ENCODE data around the gene BAG3. TPM values are rescaled to one million over a fixed set of nuclear protein-coding genes. Genes with fewer than 3 reads are reported as not detected.
"Not testable (repeated sequence)": the region's sequence is repeated elsewhere in the genome, so short reads cannot be mapped to it uniquely, and the experiment has no call there.

The BAG3 gene
- total RNA-seq, 4 donors from 2014 or later = 23.8 to 38.4 (median 32.0) TPM

- Histone ChIP-seq H3K27me3 (no peaks in the 10 kb centered on the region), H3K27ac (no peak overlapping the region), H3K36me3 (no peaks in the 10 kb centered on the region), H3K9me3 (no peaks in the 10 kb centered on the region), H3K4me1 (peaks cover 0 to 6% (median 0%) of the 10 kb centered on the region in 4 donors), H3K4me3 (no peak overlapping the region)
- DNase-seq (ENCODE audit: low spot score in 2 of 2) = no peak
- TF ChIP-seq CTCF (IDR thresholded peaks at IDR 0.05) = no peak
- no peak for TF ChIP-seq EP300 (IDR thresholded peaks at IDR 0.05)
- TF ChIP-seq POLR2A (IDR thresholded peaks at IDR 0.05) = no peak
- 74 to 76% methylated on average over 7 of the region's 7 CpGs for WGBS, 2 donors
Measured at GRCh38 chr10:119706521-119707278, 55.5 kb downstream of the BAG3 start.

- 80 to 83% methylated on average over 5 of the region's 5 CpGs for WGBS, 2 donors
- DNase-seq (ENCODE audit: low spot score in 2 of 2); H3K9me3 ChIP-seq; H3K4me1 ChIP-seq; H3K4me3 ChIP-seq; H3K36me3 ChIP-seq; H3K27ac ChIP-seq; H3K27me3 ChIP-seq: not testable (repeated sequence)
Measured at GRCh38 chr10:119707331-119707730, 56.2 kb downstream of the BAG3 start.

- H3K9me3 ChIP-seq; DNase-seq (ENCODE audit: low spot score in 2 of 2); H3K36me3 ChIP-seq; H3K27ac ChIP-seq; H3K4me3 ChIP-seq; H3K27me3 ChIP-seq: not testable (repeated sequence)
- 80 to 91% methylated on average over 1 of the region's 1 CpG for WGBS, 2 donors
- peaks cover 0 to 10% (median under 1%) of the 10 kb centered on the region in 4 donors for H3K4me1 ChIP-seq
Measured at GRCh38 chr10:119710935-119711334, 59.8 kb downstream of the BAG3 start.

- Histone ChIP-seq H3K4me1 (peaks cover 0 to 19% (median 5%) of the 10 kb centered on the region in 4 donors), H3K9me3 (no peaks in the 10 kb centered on the region), H3K36me3 (no peaks in the 10 kb centered on the region), H3K4me3 (no peak overlapping the region), H3K27me3 (no peaks in the 10 kb centered on the region), H3K27ac (no peak overlapping the region)
- WGBS, 2 donors = 69 to 75% methylated on average over 7 of the region's 7 CpGs
- DNase-seq (ENCODE audit: low spot score in 2 of 2) = no peak
- TF ChIP-seq EP300 (IDR thresholded peaks at IDR 0.05) (no peak), POLR2A (IDR thresholded peaks at IDR 0.05) (no peak), CTCF (IDR thresholded peaks at IDR 0.05) (no peak)
Measured at GRCh38 chr10:119713744-119714483, 62.7 kb downstream of the BAG3 start.

DNA sequence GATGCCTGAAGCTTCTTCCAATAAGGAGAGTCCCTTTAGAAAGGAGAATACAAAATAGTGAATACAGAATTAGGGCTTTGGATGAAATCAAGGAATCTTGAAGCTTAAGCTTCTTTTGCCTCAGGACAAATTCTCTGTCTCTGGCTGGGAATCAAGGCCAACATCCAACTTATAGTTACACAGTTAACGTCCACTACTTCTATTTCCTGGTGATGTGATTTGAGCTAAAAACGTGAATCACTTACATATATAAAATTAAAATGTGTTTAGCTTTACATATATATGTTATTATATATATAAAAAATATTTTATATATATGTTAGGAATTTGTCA lies 63.3 kb downstream of the BAG3 start:
- H3K27me3 ChIP-seq = no peaks in the 10 kb centered on the region
- WGBS, 2 donors = 61 to 76% methylated on average over 2 of the region's 2 CpGs
- DNase-seq (ENCODE audit: low spot score in 2 of 2) = no peak

More for the DNA sequence above, 63.3 kb downstream of the BAG3 start:
- H3K9me3 ChIP-seq = no peaks in the 10 kb centered on the region
- H3K4me3 ChIP-seq = no peak overlapping the region
- H3K27ac ChIP-seq = no peak overlapping the region
- no peaks in the 10 kb centered on the region for H3K36me3 ChIP-seq
- TF ChIP-seq EP300 (IDR thresholded peaks at IDR 0.05) (no peak), CTCF (IDR thresholded peaks at IDR 0.05) (no peak), POLR2A (IDR thresholded peaks at IDR 0.05) (no peak)
- peaks cover 0 to 17% (median 5%) of the 10 kb centered on the region in 4 donors for H3K4me1 ChIP-seq

Measured in tibial nerve (tissue), 4 donors.